Measurements from ENCODE around the gene IL1R2. TPM values are rescaled to one million over a fixed set of nuclear protein-coding genes. Genes with fewer than 3 reads are reported as not detected.
A peak's percentile ranks its signal among the peaks of the same experiment; 100 is the strongest.

IL1R2 gene
- total and polyA plus RNA-seq, 2 of the 13 experiments (the other 11 are each of a cell fraction or from before 2014, with no cell fraction given): 3.6 to 7.3 TPM

DNA sequence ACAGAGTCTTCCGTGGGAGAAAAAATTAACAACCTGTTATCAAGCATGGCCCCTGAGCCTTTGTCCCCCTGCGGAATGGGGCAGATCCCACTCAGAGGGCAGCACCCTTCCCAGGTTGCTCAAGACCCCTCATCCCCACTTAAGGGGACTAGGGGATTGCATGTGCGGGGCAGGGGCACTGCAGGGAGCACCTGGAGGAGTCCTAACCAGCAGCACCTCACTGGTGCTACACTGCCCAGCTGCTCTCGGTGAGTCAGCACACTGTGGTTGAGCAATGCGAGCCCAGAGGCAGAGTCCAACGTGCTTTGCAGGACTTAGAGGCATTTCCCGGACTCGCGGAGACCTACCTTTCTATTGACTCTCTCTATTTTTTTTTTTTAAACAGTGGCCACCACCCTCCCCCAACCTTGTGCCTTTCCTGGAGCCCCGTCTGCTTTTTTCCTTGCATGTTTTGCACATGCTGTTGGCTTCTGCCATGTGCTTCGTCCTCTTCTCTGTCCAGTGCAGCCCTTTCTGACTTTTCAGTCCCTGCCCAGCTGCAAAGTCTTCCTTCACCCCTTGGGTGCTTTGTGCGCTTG lies 74.0 kb downstream of the IL1R2 start (continued):
- TF ChIP-seq, protein P1, sequence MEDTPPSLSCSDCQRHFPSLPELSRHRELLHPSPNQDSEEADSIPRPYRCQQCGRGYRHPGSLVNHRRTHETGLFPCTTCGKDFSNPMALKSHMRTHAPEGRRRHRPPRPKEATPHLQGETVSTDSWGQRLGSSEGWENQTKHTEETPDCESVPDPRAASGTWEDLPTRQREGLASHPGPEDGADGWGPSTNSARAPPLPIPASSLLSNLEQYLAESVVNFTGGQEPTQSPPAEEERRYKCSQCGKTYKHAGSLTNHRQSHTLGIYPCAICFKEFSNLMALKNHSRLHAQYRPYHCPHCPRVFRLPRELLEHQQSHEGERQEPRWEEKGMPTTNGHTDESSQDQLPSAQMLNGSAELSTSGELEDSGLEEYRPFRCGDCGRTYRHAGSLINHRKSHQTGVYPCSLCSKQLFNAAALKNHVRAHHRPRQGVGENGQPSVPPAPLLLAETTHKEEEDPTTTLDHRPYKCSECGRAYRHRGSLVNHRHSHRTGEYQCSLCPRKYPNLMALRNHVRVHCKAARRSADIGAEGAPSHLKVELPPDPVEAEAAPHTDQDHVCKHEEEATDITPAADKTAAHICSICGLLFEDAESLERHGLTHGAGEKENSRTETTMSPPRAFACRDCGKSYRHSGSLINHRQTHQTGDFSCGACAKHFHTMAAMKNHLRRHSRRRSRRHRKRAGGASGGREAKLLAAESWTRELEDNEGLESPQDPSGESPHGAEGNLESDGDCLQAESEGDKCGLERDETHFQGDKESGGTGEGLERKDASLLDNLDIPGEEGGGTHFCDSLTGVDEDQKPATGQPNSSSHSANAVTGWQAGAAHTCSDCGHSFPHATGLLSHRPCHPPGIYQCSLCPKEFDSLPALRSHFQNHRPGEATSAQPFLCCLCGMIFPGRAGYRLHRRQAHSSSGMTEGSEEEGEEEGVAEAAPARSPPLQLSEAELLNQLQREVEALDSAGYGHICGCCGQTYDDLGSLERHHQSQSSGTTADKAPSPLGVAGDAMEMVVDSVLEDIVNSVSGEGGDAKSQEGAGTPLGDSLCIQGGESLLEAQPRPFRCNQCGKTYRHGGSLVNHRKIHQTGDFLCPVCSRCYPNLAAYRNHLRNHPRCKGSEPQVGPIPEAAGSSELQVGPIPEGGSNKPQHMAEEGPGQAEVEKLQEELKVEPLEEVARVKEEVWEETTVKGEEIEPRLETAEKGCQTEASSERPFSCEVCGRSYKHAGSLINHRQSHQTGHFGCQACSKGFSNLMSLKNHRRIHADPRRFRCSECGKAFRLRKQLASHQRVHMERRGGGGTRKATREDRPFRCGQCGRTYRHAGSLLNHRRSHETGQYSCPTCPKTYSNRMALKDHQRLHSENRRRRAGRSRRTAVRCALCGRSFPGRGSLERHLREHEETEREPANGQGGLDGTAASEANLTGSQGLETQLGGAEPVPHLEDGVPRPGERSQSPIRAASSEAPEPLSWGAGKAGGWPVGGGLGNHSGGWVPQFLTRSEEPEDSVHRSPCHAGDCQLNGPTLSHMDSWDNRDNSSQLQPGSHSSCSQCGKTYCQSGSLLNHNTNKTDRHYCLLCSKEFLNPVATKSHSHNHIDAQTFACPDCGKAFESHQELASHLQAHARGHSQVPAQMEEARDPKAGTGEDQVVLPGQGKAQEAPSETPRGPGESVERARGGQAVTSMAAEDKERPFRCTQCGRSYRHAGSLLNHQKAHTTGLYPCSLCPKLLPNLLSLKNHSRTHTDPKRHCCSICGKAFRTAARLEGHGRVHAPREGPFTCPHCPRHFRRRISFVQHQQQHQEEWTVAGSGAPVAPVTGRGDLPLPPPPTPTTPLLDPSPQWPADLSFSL (CRISPR knock-in tag; IDR thresholded peaks at IDR 0.05): no peak
- no peak for TF ChIP-seq ZSCAN22 (CRISPR knock-in tag; IDR thresholded peaks at IDR 0.05)
- no peak for TF ChIP-seq TP53 (CRISPR knock-in tag; conservative IDR thresholded peaks at IDR 0.05)
- no peak for TF ChIP-seq U2AF2 (IDR thresholded peaks at IDR 0.05; ENCODE audit: low read depth, low read length)
- TF ChIP-seq MBNL3 (CRISPR knock-in tag; conservative IDR thresholded peaks at IDR 0.05): no peak
- no peak; the same call in 1 of the 2 replicates for TF ChIP-seq JUNB (CRISPR knock-in tag; IDR thresholded peaks at IDR 0.05; ENCODE audit: borderline replicate concordance)
- peak; percentile 69; the same call in 1 of the 2 replicates for TF ChIP-seq HDAC2 (CRISPR knock-in tag; IDR thresholded peaks at IDR 0.05)
- TF ChIP-seq ZBTB21 (CRISPR knock-in tag; IDR thresholded peaks at IDR 0.05): no peak; the same call in 1 of the 2 replicates
- TF ChIP-seq, protein P2, sequence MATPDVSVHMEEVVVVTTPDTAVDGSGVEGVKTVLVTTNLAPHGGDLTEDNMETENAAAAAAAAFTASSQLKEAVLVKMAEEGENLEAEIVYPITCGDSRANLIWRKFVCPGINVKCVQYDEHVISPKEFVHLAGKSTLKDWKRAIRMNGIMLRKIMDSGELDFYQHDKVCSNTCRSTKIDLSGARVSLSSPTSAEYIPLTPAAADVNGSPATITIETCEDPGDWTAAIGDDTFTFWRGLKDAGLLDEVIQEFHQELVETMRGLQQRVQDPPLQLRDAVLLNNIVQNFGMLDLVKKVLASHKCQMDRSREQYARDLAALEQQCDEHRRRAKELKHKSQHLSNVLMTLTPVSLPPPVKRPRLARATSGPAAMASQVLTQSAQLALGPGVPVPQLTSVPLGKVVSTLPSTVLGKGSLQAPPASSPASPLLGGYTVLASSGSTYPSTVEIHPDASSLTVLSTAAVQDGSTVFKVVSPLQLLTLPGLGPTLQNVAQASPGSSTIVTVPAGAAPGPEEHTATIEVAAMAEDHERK (CRISPR knock-in tag; IDR thresholded peaks at IDR 0.05; ENCODE audit: low read depth): no peak
- TF ChIP-seq ZNF644 (CRISPR knock-in tag; IDR thresholded peaks at IDR 0.05; ENCODE audit: low read depth): peak; percentile 61
- TF ChIP-seq YEATS2 (CRISPR knock-in tag; IDR thresholded peaks at IDR 0.05; ENCODE audit: borderline replicate concordance): no peak
- TF ChIP-seq, protein P3, sequence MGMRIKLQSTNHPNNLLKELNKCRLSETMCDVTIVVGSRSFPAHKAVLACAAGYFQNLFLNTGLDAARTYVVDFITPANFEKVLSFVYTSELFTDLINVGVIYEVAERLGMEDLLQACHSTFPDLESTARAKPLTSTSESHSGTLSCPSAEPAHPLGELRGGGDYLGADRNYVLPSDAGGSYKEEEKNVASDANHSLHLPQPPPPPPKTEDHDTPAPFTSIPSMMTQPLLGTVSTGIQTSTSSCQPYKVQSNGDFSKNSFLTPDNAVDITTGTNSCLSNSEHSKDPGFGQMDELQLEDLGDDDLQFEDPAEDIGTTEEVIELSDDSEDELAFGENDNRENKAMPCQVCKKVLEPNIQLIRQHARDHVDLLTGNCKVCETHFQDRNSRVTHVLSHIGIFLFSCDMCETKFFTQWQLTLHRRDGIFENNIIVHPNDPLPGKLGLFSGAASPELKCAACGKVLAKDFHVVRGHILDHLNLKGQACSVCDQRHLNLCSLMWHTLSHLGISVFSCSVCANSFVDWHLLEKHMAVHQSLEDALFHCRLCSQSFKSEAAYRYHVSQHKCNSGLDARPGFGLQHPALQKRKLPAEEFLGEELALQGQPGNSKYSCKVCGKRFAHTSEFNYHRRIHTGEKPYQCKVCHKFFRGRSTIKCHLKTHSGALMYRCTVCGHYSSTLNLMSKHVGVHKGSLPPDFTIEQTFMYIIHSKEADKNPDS (CRISPR knock-in tag; IDR thresholded peaks at IDR 0.05): no peak
- TF ChIP-seq, protein P4, sequence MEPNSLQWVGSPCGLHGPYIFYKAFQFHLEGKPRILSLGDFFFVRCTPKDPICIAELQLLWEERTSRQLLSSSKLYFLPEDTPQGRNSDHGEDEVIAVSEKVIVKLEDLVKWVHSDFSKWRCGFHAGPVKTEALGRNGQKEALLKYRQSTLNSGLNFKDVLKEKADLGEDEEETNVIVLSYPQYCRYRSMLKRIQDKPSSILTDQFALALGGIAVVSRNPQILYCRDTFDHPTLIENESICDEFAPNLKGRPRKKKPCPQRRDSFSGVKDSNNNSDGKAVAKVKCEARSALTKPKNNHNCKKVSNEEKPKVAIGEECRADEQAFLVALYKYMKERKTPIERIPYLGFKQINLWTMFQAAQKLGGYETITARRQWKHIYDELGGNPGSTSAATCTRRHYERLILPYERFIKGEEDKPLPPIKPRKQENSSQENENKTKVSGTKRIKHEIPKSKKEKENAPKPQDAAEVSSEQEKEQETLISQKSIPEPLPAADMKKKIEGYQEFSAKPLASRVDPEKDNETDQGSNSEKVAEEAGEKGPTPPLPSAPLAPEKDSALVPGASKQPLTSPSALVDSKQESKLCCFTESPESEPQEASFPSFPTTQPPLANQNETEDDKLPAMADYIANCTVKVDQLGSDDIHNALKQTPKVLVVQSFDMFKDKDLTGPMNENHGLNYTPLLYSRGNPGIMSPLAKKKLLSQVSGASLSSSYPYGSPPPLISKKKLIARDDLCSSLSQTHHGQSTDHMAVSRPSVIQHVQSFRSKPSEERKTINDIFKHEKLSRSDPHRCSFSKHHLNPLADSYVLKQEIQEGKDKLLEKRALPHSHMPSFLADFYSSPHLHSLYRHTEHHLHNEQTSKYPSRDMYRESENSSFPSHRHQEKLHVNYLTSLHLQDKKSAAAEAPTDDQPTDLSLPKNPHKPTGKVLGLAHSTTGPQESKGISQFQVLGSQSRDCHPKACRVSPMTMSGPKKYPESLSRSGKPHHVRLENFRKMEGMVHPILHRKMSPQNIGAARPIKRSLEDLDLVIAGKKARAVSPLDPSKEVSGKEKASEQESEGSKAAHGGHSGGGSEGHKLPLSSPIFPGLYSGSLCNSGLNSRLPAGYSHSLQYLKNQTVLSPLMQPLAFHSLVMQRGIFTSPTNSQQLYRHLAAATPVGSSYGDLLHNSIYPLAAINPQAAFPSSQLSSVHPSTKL (CRISPR knock-in tag; IDR thresholded peaks at IDR 0.05): peak; percentile 88
- TF ChIP-seq MAF1 (CRISPR knock-in tag; IDR thresholded peaks at IDR 0.05; ENCODE audit: borderline replicate concordance): no peak
- 0 out of 2 replicates have a peak, but pooled peaks have one; percentile 41 for TF ChIP-seq ZNF232 (CRISPR knock-in tag; IDR thresholded peaks at IDR 0.05; ENCODE audit: borderline replicate concordance)
- TF ChIP-seq ZNF790 (CRISPR knock-in tag; IDR thresholded peaks at IDR 0.05; ENCODE audit: borderline replicate concordance): no peak
